Gastroesophageal sphincter (tissue), 4 donors: ENCODE data around the gene LONRF2. TPM values are rescaled to one million over a fixed set of nuclear protein-coding genes. Genes with fewer than 3 reads are reported as not detected.
A peak's percentile ranks its signal among the peaks of the same experiment; 100 is the strongest.

Experiments
- ATAC-seq: fragments of 150-250 bp; one replicate; pipeline ENCODE4 v1.9.1; 2016; ENCODE audit warnings: mild to moderate bottlenecking, moderate library complexity
- H3K27ac ChIP-seq, 4 donors: fragments of 200-600 bp; sonication (generic) in 3 of 4; 1 replicate in 3 of 4; 2 replicates in 1 of 4; pipeline ENCODE4 v1.5.1; 2016 to 2019
- H3K27me3 ChIP-seq: fragments of 200-600 bp; sonication (generic); one replicate; pipeline ENCODE4 v1.5.1; 2019
- H3K36me3 ChIP-seq, 2 donors: fragments of 200-600 bp; sonication (generic); one replicate each; pipeline ENCODE4 v1.5.1; 2019; ENCODE audit warnings: control low read depth in 1 of 2
- H3K4me1 ChIP-seq, 3 donors: fragments of 200-600 bp; sonication (generic); 1 replicate in 2 of 3; 2 replicates in 1 of 3; pipeline ENCODE4 v1.5.1; 2016 to 2019; ENCODE audit warnings: control low read depth in 2 of 3
- H3K4me3 ChIP-seq, 2 donors: fragments of 200-600 bp; sonication (generic); one replicate each; pipeline ENCODE4 v1.5.1; 2019; ENCODE audit warnings: mild to moderate bottlenecking in 1 of 2, moderate library complexity in 1 of 2
- H3K9me3 ChIP-seq, 3 donors: fragments of 200-600 bp; sonication (generic); one replicate each; pipeline ENCODE4 v1.5.1; 2017 to 2019; ENCODE audit warnings: control low read depth in 2 of 3
- EP300 ChIP-seq: sonication (generic); formaldehyde crosslinking; IDR thresholded peaks from one replicate; pipeline ENCODE4 v1.6.1; 2017; ENCODE audit warnings: antibody characterized with exemption, mild to moderate bottlenecking
- POLR2A ChIP-seq, 2 donors: fragments of 450-650 bp; IDR thresholded peaks; one replicate each; pipeline ENCODE4 v1.6.1; 2017; ENCODE audit warnings: antibody characterized with exemption in 2 of 2, mild to moderate bottlenecking in 2 of 2, moderate library complexity in 1 of 2
- POLR2AphosphoS5 ChIP-seq: sonication (generic); formaldehyde crosslinking; IDR thresholded peaks from one replicate; pipeline ENCODE4 v1.6.1; 2017; ENCODE audit warnings: antibody characterized with exemption
- WGBS, 2 donors: methylation state at CpG; one replicate each; pipeline ENCODE4 v1.1.5; 2018; ENCODE audit warnings: low coverage in 1 of 2; 5-methylcytosine and 5-hydroxymethylcytosine counted together
- total RNA-seq, 4 donors: library from RNA; depleted of rRNA; stranded (reverse); fragments of >200 nt; gene quantifications; one replicate each; pipeline ENCODE4 v1.1.0, GENCODE V29; 2016
- TF ChIP-seq, protein P1 (sequence below), 4 experiments: fragments of 200-600 bp in 2 of 4; fragments of 450-650 bp in 2 of 4; sonication (generic) in 1 of 4; IDR thresholded peaks; one replicate each; pipeline ENCODE4 v1.5.1; 2017 to 2019; ENCODE audit warnings: antibody characterized with exemption in 4 of 4, mild to moderate bottlenecking in 2 of 4, moderate library complexity in 2 of 4

LONRF2 gene
- total RNA-seq, 4 donors from 2014 or later = 23.8 to 74.6 (median 51.0) TPM

DNA sequence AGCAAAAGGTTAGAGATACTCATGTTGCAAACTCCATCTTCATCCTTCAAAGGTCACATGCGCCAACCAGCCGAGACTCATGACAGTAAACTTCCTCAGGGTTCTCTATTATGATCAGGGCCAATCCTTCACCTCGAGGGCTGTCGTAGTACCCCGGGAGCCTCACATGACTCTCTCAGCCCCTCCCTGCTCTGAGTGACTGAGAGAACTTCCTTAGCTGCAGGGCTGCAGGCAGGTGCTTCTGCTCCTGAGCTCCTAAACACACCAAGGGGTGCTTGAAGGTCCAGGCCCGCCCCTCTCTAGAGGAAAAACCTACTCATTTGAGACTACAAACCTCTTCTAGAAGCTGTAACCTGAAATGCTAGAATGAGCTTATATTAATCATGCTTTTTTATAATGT lies 48.2 kb downstream of the LONRF2 start:
- Histone ChIP-seq H3K27ac (peak overlapping the region; percentile 68 to 79 (median 74)), H3K27me3 (no peaks in the 10 kb centered on the region), H3K9me3 (no peaks in the 10 kb centered on the region), H3K4me3 (no peak overlapping the region), H3K36me3 (peaks cover 0 to 19% of the 10 kb centered on the region in 2 donors), H3K4me1 (peaks cover 0 to 27% (median 0%) of the 10 kb centered on the region in 3 donors)
- TF ChIP-seq POLR2A (IDR thresholded peaks at IDR 0.05) = no peak
- no peak for TF ChIP-seq POLR2AphosphoS5
- TF ChIP-seq, protein P1, sequence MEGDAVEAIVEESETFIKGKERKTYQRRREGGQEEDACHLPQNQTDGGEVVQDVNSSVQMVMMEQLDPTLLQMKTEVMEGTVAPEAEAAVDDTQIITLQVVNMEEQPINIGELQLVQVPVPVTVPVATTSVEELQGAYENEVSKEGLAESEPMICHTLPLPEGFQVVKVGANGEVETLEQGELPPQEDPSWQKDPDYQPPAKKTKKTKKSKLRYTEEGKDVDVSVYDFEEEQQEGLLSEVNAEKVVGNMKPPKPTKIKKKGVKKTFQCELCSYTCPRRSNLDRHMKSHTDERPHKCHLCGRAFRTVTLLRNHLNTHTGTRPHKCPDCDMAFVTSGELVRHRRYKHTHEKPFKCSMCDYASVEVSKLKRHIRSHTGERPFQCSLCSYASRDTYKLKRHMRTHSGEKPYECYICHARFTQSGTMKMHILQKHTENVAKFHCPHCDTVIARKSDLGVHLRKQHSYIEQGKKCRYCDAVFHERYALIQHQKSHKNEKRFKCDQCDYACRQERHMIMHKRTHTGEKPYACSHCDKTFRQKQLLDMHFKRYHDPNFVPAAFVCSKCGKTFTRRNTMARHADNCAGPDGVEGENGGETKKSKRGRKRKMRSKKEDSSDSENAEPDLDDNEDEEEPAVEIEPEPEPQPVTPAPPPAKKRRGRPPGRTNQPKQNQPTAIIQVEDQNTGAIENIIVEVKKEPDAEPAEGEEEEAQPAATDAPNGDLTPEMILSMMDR (IDR thresholded peaks at IDR 0.05) = no peak
- TF ChIP-seq EP300 = no peak
- no peak for ATAC-seq
- 68 to 93% methylated on average over 3 to 6 of the region's 6 CpGs for WGBS, 2 donors

DNA sequence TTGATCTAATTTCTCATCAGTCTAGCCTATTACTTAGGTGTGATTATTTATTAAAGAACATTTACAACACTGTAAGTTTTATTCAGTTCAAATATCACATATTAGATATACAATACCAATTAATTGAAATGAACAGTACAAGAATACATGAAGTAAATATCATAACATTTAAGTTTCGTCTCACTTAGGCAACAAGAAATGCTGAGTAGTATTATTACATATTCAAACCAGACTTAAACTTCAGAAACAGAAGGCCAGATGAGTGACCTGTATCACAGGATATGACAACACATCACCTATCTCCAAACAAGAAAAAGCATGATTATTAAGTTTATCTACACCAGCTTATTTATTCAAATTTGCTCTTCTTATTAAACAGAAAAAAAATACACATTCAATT lies 48.9 kb downstream of the LONRF2 start:
- ATAC-seq = no peak
- TF ChIP-seq POLR2AphosphoS5 = no peak
- Histone ChIP-seq H3K4me3 (no peak overlapping the region), H3K27me3 (no peaks in the 10 kb centered on the region), H3K36me3 (peaks cover 0 to 19% of the 10 kb centered on the region in 2 donors), H3K27ac (peak overlapping the region; percentile 68 to 79 (median 74)), H3K4me1 (peaks cover 0 to 27% (median 0%) of the 10 kb centered on the region in 3 donors), H3K9me3 (no peaks in the 10 kb centered on the region)
- 57 to 63% methylated on average over 1 of the region's 1 CpG for WGBS, 2 donors

DNA sequence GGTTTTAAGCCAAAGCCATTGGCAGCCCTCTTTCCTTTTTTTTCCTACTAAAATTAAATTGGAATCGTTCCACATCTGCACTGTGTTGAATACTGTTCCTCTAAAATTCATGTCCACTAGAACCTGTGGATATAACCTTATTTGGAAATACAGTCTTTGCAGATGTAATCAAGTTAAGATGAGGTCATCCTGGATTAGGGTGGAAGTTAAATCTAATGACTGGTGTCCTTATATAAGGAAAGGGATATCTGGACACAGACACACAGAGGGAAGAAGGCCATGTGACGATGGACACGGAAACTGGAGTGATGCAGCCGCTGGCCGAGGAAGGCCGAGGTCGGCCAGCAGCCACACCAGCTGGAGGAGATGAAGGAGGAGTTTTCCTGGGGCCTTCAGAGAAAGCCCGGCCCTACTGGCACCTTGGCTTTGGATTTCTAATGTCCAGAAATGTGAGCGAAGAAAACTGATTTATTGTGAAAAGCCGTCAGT lies 49.4 kb downstream of the LONRF2 start:
- Histone ChIP-seq H3K4me3 (no peak overlapping the region), H3K27ac (peak overlapping the region; percentile 68 to 79 (median 74)), H3K9me3 (no peaks in the 10 kb centered on the region), H3K36me3 (peaks cover 0 to 19% of the 10 kb centered on the region in 2 donors), H3K4me1 (peaks cover 0 to 27% (median 0%) of the 10 kb centered on the region in 3 donors), H3K27me3 (no peaks in the 10 kb centered on the region)
- WGBS, 2 donors = 24 to 64% methylated on average over 7 to 10 of the region's 10 CpGs
- TF ChIP-seq, protein P1 (IDR thresholded peaks at IDR 0.05) = no peak
- TF ChIP-seq POLR2AphosphoS5 (peak; percentile 36), EP300 (peak; percentile 36)
- peak; percentile 83 for ATAC-seq

DNA sequence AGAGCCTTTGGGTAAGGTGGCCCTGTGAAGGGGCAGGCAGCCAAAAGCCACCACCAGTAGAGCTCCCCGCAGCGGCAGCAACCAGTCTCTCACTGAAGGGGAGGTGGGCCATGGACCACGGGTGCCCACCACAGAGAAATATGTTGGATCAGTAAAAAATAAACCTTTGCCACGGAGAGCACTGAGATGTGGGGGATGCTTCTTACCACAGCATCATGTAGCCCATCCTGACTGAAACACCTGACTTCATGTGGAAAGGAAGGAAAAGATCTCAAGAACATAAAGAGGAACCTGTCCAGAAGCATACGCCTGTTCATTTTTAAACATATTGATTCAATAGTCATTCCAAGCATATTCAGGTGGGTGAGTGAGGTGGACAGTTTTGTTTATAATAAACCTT lies 51.1 kb downstream of the LONRF2 start:
- 92 to 100% methylated on average over 4 of the region's 5 CpGs for WGBS, 2 donors
- Histone ChIP-seq H3K4me3 (no peak overlapping the region), H3K27ac (peak overlapping the region in 1 of 4 donors; percentile 73), H3K27me3 (no peaks in the 10 kb centered on the region), H3K9me3 (no peaks in the 10 kb centered on the region), H3K36me3 (peaks cover 0 to 14% of the 10 kb centered on the region in 2 donors), H3K4me1 (peaks cover 0 to 27% (median 0%) of the 10 kb centered on the region in 3 donors)
- no peak for ATAC-seq
- no peak for TF ChIP-seq EP300
- no peak for TF ChIP-seq POLR2AphosphoS5
- no peak for TF ChIP-seq POLR2A (IDR thresholded peaks at IDR 0.05)
- TF ChIP-seq, protein P1 (IDR thresholded peaks at IDR 0.05) = no peak

DNA sequence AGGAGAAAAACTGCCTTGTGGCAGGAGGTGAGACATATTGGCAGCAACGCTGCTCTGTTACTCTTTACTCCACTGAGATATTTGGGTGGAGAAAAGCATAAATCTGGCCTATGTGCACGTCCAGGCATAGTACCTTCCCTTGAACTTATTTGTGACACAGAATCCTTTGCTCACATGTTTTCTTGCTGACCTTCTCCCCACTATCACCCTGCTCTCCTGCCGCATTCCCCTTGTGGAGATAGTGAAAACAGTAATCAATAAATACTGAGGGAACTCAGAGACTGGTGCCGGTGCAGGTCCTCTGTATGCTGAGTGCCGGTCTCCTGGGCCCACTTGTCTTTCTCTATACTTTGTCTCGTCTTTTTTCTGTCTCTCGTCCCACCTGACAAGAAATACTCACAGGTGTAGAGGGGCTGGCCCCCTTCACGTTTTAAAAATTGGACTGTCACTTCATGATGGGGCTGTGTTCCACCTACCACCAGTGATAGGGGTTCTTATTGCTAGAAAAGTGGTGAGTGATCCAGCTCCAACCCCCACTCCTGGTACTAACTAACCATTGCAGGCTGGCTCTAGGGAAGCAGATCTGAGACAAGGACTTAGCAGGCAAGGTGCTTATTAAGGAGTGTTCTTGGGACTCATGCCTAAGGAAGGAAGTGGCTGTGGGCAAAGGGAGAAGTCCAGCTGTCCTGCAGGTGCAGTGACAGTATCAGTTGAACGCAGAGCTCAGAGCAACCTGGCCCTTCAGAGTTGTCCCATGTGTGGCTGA lies 51.7 kb downstream of the LONRF2 start:
- peak overlapping the region in 1 of 4 donors; percentile 73 for H3K27ac ChIP-seq
- H3K36me3 ChIP-seq = peaks cover 0 to 11% of the 10 kb centered on the region in 2 donors
- H3K4me1 ChIP-seq = peaks cover 0 to 27% (median 0%) of the 10 kb centered on the region in 3 donors
- 90 to 95% methylated on average over 3 to 9 of the region's 9 CpGs for WGBS, 2 donors
- no peak overlapping the region for H3K4me3 ChIP-seq
- no peak for ATAC-seq
- H3K27me3 ChIP-seq = no peaks in the 10 kb centered on the region
- no peaks in the 10 kb centered on the region for H3K9me3 ChIP-seq
- TF ChIP-seq, protein P1 (IDR thresholded peaks at IDR 0.05) = no peak
- TF ChIP-seq POLR2A (IDR thresholded peaks at IDR 0.05) = no peak
- no peak for TF ChIP-seq POLR2AphosphoS5
- TF ChIP-seq EP300 = no peak
